A673 (cell line): ENCODE measurements around the gene SNCAIP. TPM values are rescaled to one million over a fixed set of nuclear protein-coding genes. Genes with fewer than 3 reads are reported as not detected.

ENCODE experiments used
- BruUV-seq: library from RNA; stranded (reverse); fragments of 400-500 nt; replicated peaks from 2 replicates; lab custom pipeline; 2021; lab: Mats Ljungman, UMichigan
- CTCF ChIA-PET: fragments of 300-600 bp; sonication (Branson Sonifier 250); formaldehyde crosslinking; loops from one replicate; lab custom pipeline; 2022; ENCODE audit warnings: antibody characterized with exemption; lab: Charles Lee
- POLR2A ChIA-PET: fragments of 300-600 bp; sonication (Branson Sonifier 250); formaldehyde crosslinking; loops from one replicate; lab custom pipeline; 2022; ENCODE audit warnings: antibody characterized with exemption; ENCODE audit not compliant: low non-redundant PET; lab: Charles Lee
- DNase-seq: peaks from one replicate; pipeline ENCODE4 v3.0.0-alpha.2; 2015; ENCODE audit warnings: low spot score
- H3K27ac ChIP-seq: fragments of 200-600 bp; sonication (generic); 2 replicates; pipeline ENCODE4 v1.5.1; 2016; ENCODE audit warnings: mixed run types, low read depth, mild to moderate bottlenecking, mixed read lengths, antibody characterized with exemption, low read length; ENCODE audit not compliant: poor library complexity, severe bottlenecking
- H3K27me3 ChIP-seq: fragments of 200-600 bp; sonication (generic); replicated peaks from 2 replicates; pipeline ENCODE4 v1.6.1; 2017; ENCODE audit warnings: mixed run types, low read depth, mild to moderate bottlenecking, mixed read lengths, antibody characterized with exemption, low read length; ENCODE audit not compliant: insufficient read depth, poor library complexity
- H3K36me3 ChIP-seq: fragments of 200-600 bp; sonication (generic); 2 replicates; pipeline ENCODE4 v1.6.1; 2016; ENCODE audit warnings: mixed run types, mild to moderate bottlenecking, mixed read lengths, antibody characterized with exemption, low read length; ENCODE audit not compliant: insufficient read depth, poor library complexity, severe bottlenecking
- H3K4me1 ChIP-seq: fragments of 200-600 bp; sonication (generic); 2 replicates; pipeline ENCODE4 v1.6.1; 2017; ENCODE audit warnings: mixed run types, mild to moderate bottlenecking, mixed read lengths, antibody characterized with exemption, low read length; ENCODE audit not compliant: insufficient read depth, poor library complexity, severe bottlenecking
- H3K4me3 ChIP-seq: fragments of 200-600 bp; sonication (generic); 2 replicates; pipeline ENCODE4 v1.5.1; 2016; ENCODE audit warnings: low read depth, mixed run types, mild to moderate bottlenecking, mixed read lengths, low read length; ENCODE audit not compliant: poor library complexity, severe bottlenecking
- H3K9me3 ChIP-seq: fragments of 200-600 bp; sonication (generic); 2 replicates; pipeline ENCODE4 v1.6.1; 2016; ENCODE audit warnings: mixed run types, low read depth, mild to moderate bottlenecking, mixed read lengths, antibody characterized with exemption, low read length; ENCODE audit not compliant: poor library complexity, severe bottlenecking
- CTCF ChIP-seq: fragments of 300-800, 200-600 bp; sonication (generic); conservative IDR thresholded peaks from 2 replicates; pipeline ENCODE4 v1.5.1; 2017; ENCODE audit warnings: low read depth, mild to moderate bottlenecking, antibody characterized with exemption, low read length, moderate library complexity, mixed read lengths
- EZH2 ChIP-seq: fragments of 200-600 bp; sonication (generic); IDR thresholded peaks from 2 replicates; pipeline ENCODE4 v1.6.1; 2017; ENCODE audit warnings: borderline replicate concordance, low read depth, mild to moderate bottlenecking, mixed read lengths, antibody characterized with exemption, low read length; ENCODE audit not compliant: poor library complexity, severe bottlenecking
- intact Hi-C: fragments of 100-400 bp; cut with micrococcal nuclease; formaldehyde crosslinking; loops from one replicate; pipeline ENCODE4 v1.10.0; 2022; ENCODE audit not compliant: unreplicated experiment
- total RNA-seq: library from RNA; stranded (reverse); gene quantifications from 2 replicates; pipeline ENCODE4 v1.2.3, GENCODE V29; 2021

Gene SNCAIP
- total RNA-seq, 1 experiment from 2014 or later: not detected

GRCh38 chr5:122292332-122292731 is 19.7 kb upstream of the SNCAIP start:
- CTCF ChIA-PET: no interaction called here
- Histone ChIP-seq H3K4me3 (no peak overlapping the region), H3K36me3 (no peaks in the 10 kb centered on the region), H3K4me1 (no peaks in the 10 kb centered on the region), H3K9me3 (no peaks in the 10 kb centered on the region), H3K27ac (no peak overlapping the region), H3K27me3 (peaks cover 36% of the 10 kb centered on the region)
- TF ChIP-seq EZH2 (no peak), CTCF (no peak)
- POLR2A ChIA-PET: no interaction called here
- no peak for DNase-seq
- intact Hi-C loops: no loop called here
- no TSS peak for BruUV-seq

GRCh38 chr5:122295138-122295537 is 16.9 kb upstream of the SNCAIP start:
- Histone ChIP-seq H3K9me3 (no peaks in the 10 kb centered on the region), H3K4me3 (no peak overlapping the region), H3K27ac (no peak overlapping the region), H3K27me3 (peaks cover 14% of the 10 kb centered on the region), H3K4me1 (no peaks in the 10 kb centered on the region), H3K36me3 (no peaks in the 10 kb centered on the region)
- POLR2A ChIA-PET: no interaction called here
- TF ChIP-seq EZH2 (no peak), CTCF (peak; percentile 49)
- BruUV-seq: no TSS peak
- intact Hi-C loops: no loop called here
- peak; percentile 25 for DNase-seq
- CTCF ChIA-PET: interaction anchor here (1.1 kb wide), 1 partner anchor 28 kb away, joined by 4 read pairs; no protein-coding TSS in a partner anchor

GRCh38 chr5:122296871-122297270 is 15.2 kb upstream of the SNCAIP start:
- POLR2A ChIA-PET: interaction anchor here (0.5 kb wide), 1 partner anchor 22 kb away, joined by 21 read pairs; no protein-coding TSS in a partner anchor

More at GRCh38 chr5:122296871-122297270, 15.2 kb upstream of the SNCAIP start:
- CTCF ChIA-PET: no interaction called here
- H3K4me1 ChIP-seq: no peaks in the 10 kb centered on the region
- peaks cover 16% of the 10 kb centered on the region for H3K27me3 ChIP-seq
- no peaks in the 10 kb centered on the region for H3K36me3 ChIP-seq
- no peak overlapping the region for H3K27ac ChIP-seq
- no TSS peak for BruUV-seq
- no peak for DNase-seq
- H3K9me3 ChIP-seq: no peaks in the 10 kb centered on the region
- no peak for TF ChIP-seq EZH2
- TF ChIP-seq CTCF: no peak
- H3K4me3 ChIP-seq: no peak overlapping the region
- intact Hi-C loops: no loop called here
